Renal cortical epithelial cell (primary cell): ENCODE measurements around the gene BRINP3. TPM values are rescaled to one million over a fixed set of nuclear protein-coding genes. Genes with fewer than 3 reads are reported as not detected.
A peak's percentile ranks its signal among the peaks of the same experiment; 100 is the strongest.

Experiments
- DNase-seq: peaks from one replicate; pipeline ENCODE4 v3.0.0-alpha.2; 2011; ENCODE audit warnings: low read depth
- total RNA-seq: library from RNA; depleted of rRNA; stranded (reverse); fragments of >200 nt; gene quantifications from 2 replicates; pipeline ENCODE4 v1.2.3, GENCODE V29; 2014

Gene BRINP3
- total RNA-seq, 1 donor from 2014 or later, result 0.10 TPM

GRCh38 chr1:190452272-190452848 is 25.3 kb downstream of the BRINP3 start:
- DNase-seq, result no peak

DNA sequence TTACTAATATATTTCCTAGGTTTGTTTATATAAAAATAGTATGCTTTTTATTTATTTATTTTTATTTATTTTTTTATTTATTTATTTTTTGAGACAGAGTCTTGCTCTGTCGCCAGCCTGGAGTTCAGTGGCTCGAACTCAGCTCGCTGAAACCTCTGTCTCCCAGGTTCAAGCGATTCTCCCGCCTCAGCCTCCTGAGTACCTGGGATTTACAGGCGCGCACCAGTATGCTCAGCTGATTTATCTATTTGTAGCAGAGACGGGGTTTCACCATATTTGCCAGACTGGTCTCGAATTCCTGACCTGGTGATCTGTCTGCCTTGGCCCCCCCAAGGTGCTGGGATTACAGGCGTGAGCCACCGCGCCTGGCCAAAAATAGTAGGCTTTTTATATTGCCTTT is 33.2 kb downstream of the BRINP3 start:
- no peak for DNase-seq

DNA sequence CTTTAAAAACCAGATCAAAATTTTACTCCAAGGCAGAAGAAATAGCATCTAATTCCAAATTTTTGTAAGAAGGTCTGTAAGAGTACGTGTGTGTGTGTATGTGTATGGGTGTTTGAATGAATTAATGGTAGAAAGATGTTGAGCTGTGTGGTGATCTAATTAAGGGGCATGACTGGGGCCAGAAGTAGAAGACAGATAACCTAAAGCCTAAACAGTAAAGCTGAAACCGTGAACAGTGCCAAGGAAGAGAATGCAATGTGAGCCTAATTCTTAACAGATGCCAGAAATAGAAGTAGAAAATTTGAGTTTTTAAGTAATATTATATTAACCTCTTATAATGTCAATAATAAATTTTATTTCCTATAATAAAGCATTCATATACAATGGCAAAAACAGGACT is 38.2 kb downstream of the BRINP3 start:
- DNase-seq, result no peak

- DNase-seq, result peak; percentile 23
Observed at GRCh38 chr1:190436615-190437014, 41.0 kb downstream of the BRINP3 start.

GRCh38 chr1:190429932-190430331 is 47.7 kb downstream of the BRINP3 start:
- no peak for DNase-seq

- no peak for DNase-seq
Observed at GRCh38 chr1:190429141-190429540, 48.5 kb downstream of the BRINP3 start.

GRCh38 chr1:190416239-190416638 is 61.4 kb downstream of the BRINP3 start:
- DNase-seq, result no peak

- DNase-seq, result no peak
Observed at GRCh38 chr1:190413142-190413541, 64.5 kb downstream of the BRINP3 start.

- no peak for DNase-seq
Observed at GRCh38 chr1:190403402-190403801, 74.3 kb downstream of the BRINP3 start.

GRCh38 chr1:190399233-190399632 is 78.4 kb downstream of the BRINP3 start:
- no peak for DNase-seq

GRCh38 chr1:190391582-190391981 is 86.1 kb downstream of the BRINP3 start:
- DNase-seq, result no peak

GRCh38 chr1:190377991-190378390 is 99.7 kb downstream of the BRINP3 start:
- DNase-seq, result no peak

GRCh38 chr1:190377294-190377693 is 100.4 kb downstream of the BRINP3 start:
- DNase-seq, result no peak

- no peak for DNase-seq
Observed at GRCh38 chr1:190376044-190376443, 101.6 kb downstream of the BRINP3 start.

DNA sequence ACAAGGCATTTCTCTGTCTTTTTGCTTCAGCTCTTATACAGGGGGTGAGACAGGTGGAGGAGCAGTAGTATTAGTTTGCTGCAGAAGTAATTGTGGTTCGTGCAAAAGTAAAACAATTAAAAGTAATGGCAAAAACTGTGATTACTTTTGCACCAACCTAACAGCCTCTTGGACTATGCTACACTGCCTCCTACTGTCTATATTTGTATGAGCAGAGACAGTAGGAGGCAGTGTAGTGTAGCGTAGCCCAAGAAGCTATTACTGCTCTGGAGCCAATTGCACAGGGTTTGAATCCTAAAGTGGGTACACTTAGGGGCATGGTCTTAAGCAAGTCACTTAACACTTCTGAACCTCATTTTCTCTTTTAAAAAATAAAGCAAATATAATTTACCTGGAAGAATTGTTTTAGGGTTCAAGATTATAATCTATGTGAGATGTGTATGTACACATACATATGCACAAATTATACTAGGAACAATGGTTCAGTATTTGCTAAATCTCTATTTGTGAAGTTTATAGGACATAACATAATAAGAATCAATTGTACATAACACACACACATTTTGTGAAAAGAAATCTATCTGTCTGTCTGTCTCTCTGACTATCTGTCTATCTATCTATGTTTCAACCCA is 103.8 kb downstream of the BRINP3 start:
- DNase-seq, result peak; percentile 29

DNA sequence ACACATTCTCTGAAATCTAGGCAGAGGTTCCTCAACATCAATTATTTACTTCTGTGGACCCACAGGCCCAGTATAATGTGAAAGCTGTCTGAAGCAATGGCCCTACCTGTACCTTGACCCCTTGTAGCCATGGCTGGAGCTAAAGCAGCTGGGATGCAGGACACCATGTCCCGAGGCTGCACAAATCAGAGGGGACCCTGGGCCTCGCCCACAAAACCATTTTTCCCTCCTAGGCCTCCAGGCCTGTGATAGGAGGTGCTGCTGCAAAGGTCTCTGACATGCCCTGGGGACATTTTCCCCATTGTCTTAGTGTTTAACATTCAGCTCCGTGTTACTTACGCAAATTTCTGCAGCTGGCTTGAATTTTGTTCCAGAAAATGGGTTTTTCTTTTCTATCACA is 110.5 kb downstream of the BRINP3 start:
- DNase-seq, result no peak

DNA sequence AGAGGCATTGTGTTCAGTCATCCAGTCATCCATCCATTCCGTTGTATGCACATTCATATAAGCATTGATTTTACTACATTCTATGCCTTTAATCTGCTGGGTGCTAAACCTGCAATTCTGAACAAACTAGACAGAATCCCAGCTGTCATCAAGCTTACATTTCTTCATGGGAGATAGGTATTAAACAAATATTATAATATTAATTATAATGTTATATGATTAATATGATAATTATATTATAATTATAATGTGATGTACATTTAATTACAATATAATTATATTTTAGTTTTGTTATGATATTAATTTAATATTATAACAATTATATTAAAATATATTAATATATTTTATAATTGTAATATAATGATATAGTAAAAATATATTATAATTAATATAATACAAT is 112.4 kb downstream of the BRINP3 start:
- DNase-seq, result no peak

DNA sequence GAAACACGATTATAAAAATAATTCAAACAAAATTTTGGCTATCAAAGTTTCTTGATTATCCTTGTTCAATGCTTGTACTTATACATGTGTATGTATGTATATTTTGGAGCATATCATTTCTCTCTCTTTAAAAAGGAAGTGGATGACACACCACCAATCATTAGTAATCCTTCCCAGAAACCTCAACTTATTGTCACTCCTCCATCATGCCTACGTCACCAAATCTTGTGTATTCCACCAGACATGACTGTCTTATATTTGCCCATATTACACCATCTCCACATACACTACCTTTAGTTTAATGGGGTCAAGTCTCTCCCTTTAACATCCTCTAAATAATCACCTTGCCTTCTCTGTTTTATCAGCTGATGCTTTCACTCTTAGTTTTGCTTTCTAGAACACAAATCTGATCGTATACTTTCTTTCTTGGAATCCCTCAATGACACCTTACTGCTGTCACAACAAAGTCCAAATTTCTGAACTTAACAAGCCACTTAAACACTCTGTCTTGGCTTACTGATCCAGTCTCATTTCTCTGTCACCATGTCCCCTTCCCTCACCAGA is 124.0 kb downstream of the BRINP3 start:
- no peak for DNase-seq

DNA sequence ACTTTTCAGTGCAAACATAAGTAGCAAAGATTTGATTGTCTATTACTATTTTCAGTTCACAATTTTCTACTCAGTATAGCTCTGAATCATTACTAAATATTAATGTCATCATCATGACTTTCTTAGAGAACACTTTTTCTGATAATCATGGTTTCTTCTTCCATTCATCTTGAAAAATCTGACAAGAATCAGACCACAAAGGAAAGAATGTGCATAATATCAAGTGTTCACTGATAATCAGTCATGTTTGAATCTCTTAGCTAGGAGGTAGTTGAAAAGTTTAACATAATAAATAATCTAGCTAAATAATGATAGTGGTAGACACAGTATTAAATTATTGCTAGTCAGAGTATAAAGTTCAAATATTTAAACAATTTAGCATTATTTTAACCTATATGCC is 133.2 kb downstream of the BRINP3 start:
- no peak for DNase-seq

GRCh38 chr1:190338829-190339228 is 138.8 kb downstream of the BRINP3 start:
- no peak for DNase-seq

GRCh38 chr1:190328871-190329270 is 148.8 kb downstream of the BRINP3 start:
- DNase-seq, result no peak

GRCh38 chr1:190328361-190328760 is 149.3 kb downstream of the BRINP3 start:
- DNase-seq, result no peak

- no peak for DNase-seq
Observed at GRCh38 chr1:190327271-190327670, 150.4 kb downstream of the BRINP3 start.

GRCh38 chr1:190323530-190323929 is 154.1 kb downstream of the BRINP3 start:
- no peak for DNase-seq
